ENCODE data around the gene ZNF468.
"Not testable (repeated sequence)": the region's sequence is repeated elsewhere in the genome, so short reads cannot be mapped to it uniquely, and the experiment has no call there.

The ZNF468 gene

GRCh38 chr19:52825765-52826164 lies 31.7 kb downstream of the ZNF468 start:
- no peak overlapping the region for H3K4me3 ChIP-seq (ENCODE audit: low read depth, low read length)
- no peak for TF ChIP-seq CTCF (IDR thresholded peaks at IDR 0.05; ENCODE audit: control insufficient read depth, extremely low read depth, insufficient read depth)
- DNase-seq (ENCODE audit: low read depth), result no peak

GRCh38 chr19:52823676-52824075 lies 33.7 kb downstream of the ZNF468 start:
- no peak overlapping the region for H3K4me3 ChIP-seq (ENCODE audit: low read depth, low read length)
- no peak for DNase-seq (ENCODE audit: low read depth)
- no peak for TF ChIP-seq CTCF (IDR thresholded peaks at IDR 0.05; ENCODE audit: control insufficient read depth, extremely low read depth, insufficient read depth)

GRCh38 chr19:52821204-52821960 lies 36.0 kb downstream of the ZNF468 start, which contains the start of gene ZNF28:
TSS of gene ZNF28 (minus strand) at chr19:52821633. CDS start at chr19:52817958, 3,675 bp downstream.
- peak within 1 kb of the TSS; percentile 71 for H3K4me3 ChIP-seq (ENCODE audit: low read depth, low read length)
- peak; percentile 8 for DNase-seq (ENCODE audit: low read depth)

GRCh38 chr19:52820472-52821203 lies 36.8 kb downstream of the ZNF468 start:
- H3K4me3 ChIP-seq (ENCODE audit: low read depth, low read length), result peak overlapping the region; percentile 71
- not testable (repeated sequence) for DNase-seq (ENCODE audit: low read depth)

- no peak for DNase-seq (ENCODE audit: low read depth)
- no peak overlapping the region for H3K4me3 ChIP-seq (ENCODE audit: low read depth, low read length)
Observed at GRCh38 chr19:52809801-52810200, 47.6 kb downstream of the ZNF468 start.

GRCh38 chr19:52799950-52800640 lies 57.3 kb downstream of the ZNF468 start:
- H3K4me3 ChIP-seq (ENCODE audit: low read depth, low read length); DNase-seq (ENCODE audit: low read depth): not testable (repeated sequence)

More at GRCh38 chr19:52809801-52810200, 47.6 kb downstream of the ZNF468 start:
- no peak for TF ChIP-seq CTCF (IDR thresholded peaks at IDR 0.05; ENCODE audit: control insufficient read depth, extremely low read depth, insufficient read depth)

GRCh38 chr19:52789440-52789839 lies 68.0 kb downstream of the ZNF468 start:
- TF ChIP-seq CTCF (IDR thresholded peaks at IDR 0.05; ENCODE audit: control insufficient read depth, extremely low read depth, insufficient read depth), result no peak
- no peak overlapping the region for H3K4me3 ChIP-seq (ENCODE audit: low read depth, low read length)
- no peak for DNase-seq (ENCODE audit: low read depth)

Measured in LNCaP clone FGC (cell line).